Measurements from ENCODE around the gene SNX22. TPM values are rescaled to one million over a fixed set of nuclear protein-coding genes. Genes with fewer than 3 reads are reported as not detected.
A peak's percentile ranks its signal among the peaks of the same experiment; 100 is the strongest.

The SNX22 gene
- total RNA-seq, 1 donor from 2014 or later = 0.20 TPM

- DNase-seq (ENCODE audit: low read depth in 2 of 2) = no peak
Observed at GRCh38 chr15:64155802-64156651, 4.5 kb downstream of the SNX22 start.

GRCh38 chr15:64156652-64157331 lies 5.3 kb downstream of the SNX22 start:
- DNase-seq (ENCODE audit: low read depth in 2 of 2) = no peak

- no peak for DNase-seq (ENCODE audit: low read depth in 2 of 2)
Observed at GRCh38 chr15:64157599-64158125, 6.1 kb downstream of the SNX22 start.

- no peak for DNase-seq (ENCODE audit: low read depth in 2 of 2)
Observed at GRCh38 chr15:64158363-64159134, 7.0 kb downstream of the SNX22 start.

GRCh38 chr15:64161688-64162477 lies 10.4 kb downstream of the SNX22 start:
- peak; percentile 17 to 20 for DNase-seq (ENCODE audit: low read depth in 2 of 2)

- DNase-seq (ENCODE audit: low read depth in 2 of 2) = no peak
Observed at GRCh38 chr15:64162478-64162868, 10.9 kb downstream of the SNX22 start.

GRCh38 chr15:64162869-64163658 lies 11.5 kb downstream of the SNX22 start, which contains the start of gene PPIB:
PPIB (minus strand) TSS chr15:64163022; CDS start chr15:64162986, 36 bp downstream.
- DNase-seq (ENCODE audit: low read depth in 2 of 2) = peak; percentile 98 to 99

- DNase-seq (ENCODE audit: low read depth in 2 of 2) = peak; percentile 65 to 86
Observed at GRCh38 chr15:64163659-64164362, 12.3 kb downstream of the SNX22 start.

GRCh38 chr15:64164436-64164835 lies 12.9 kb downstream of the SNX22 start:
- DNase-seq (ENCODE audit: low read depth in 2 of 2) = no peak

- no peak for DNase-seq (ENCODE audit: low read depth in 2 of 2)
Observed at GRCh38 chr15:64166102-64166890, 14.8 kb downstream of the SNX22 start.

GRCh38 chr15:64180235-64180824 lies 28.8 kb downstream of the SNX22 start:
- peak in 1 of 2 donors; percentile 61 for DNase-seq (ENCODE audit: low read depth in 2 of 2)

- DNase-seq (ENCODE audit: low read depth in 2 of 2) = peak in 1 of 2 donors; percentile 24
Observed at GRCh38 chr15:64182859-64183370, 31.4 kb downstream of the SNX22 start.

GRCh38 chr15:64185146-64185911 lies 33.8 kb downstream of the SNX22 start:
- no peak for DNase-seq (ENCODE audit: low read depth in 2 of 2)

- no peak for DNase-seq (ENCODE audit: low read depth in 2 of 2)
Observed at GRCh38 chr15:64187396-64188191, 36.1 kb downstream of the SNX22 start.

- no peak for DNase-seq (ENCODE audit: low read depth in 2 of 2)
Observed at GRCh38 chr15:64191971-64192830, 40.7 kb downstream of the SNX22 start.
